T-cell (primary cell): Measurements from ENCODE around the gene DLG2. TPM values are rescaled to one million over a fixed set of nuclear protein-coding genes. Genes with fewer than 3 reads are reported as not detected.
A peak's percentile ranks its signal among the peaks of the same experiment; 100 is the strongest.

Experiments used
- ATAC-seq, 4 experiments: fragments of 200-7000 bp in 3 of 4; fragments of 150-1000 bp in 1 of 4; cut with Tn5 transposase; replicated peaks in 1 of 4; 1 replicate in 3 of 4; 2 replicates in 1 of 4; pipeline ENCODE4 v1.10.0; 2021; ENCODE audit warnings: moderate library complexity in 3 of 4, mild to moderate bottlenecking in 2 of 4, moderate number of reproducible peaks in 1 of 4
- CTCF ChIA-PET, 2 donors: fragments of 300-600 bp; sonication (Branson Sonifier 250); formaldehyde crosslinking; loops; one replicate each; lab custom pipeline; 2022; ENCODE audit warnings: antibody characterized with exemption in 2 of 2; lab: Charles Lee
- POLR2A ChIA-PET, 2 donors: fragments of 300-600 bp; sonication (Branson Sonifier 250); formaldehyde crosslinking; loops; one replicate each; lab custom pipeline; 2022; ENCODE audit warnings: antibody characterized with exemption in 2 of 2; lab: Charles Lee
- DNase-seq, 35 experiments: peaks; one replicate each; pipeline versions ENCODE4 v3.0.0 to v3.0.0-alpha.2; 2013 to 2023
- H3K27ac ChIP-seq: one replicate; pipeline ENCODE4 v1.5.1; 2013; ENCODE audit warnings: low read length
- H3K27me3 ChIP-seq, 2 experiments: replicated peaks in 1 of 2; 1 replicate in 1 of 2; 2 replicates in 1 of 2; pipeline versions ENCODE4 v1.6.1 to v1.7.0; 2013; ENCODE audit warnings: low read length in 1 of 2, mixed read lengths in 1 of 2; ENCODE audit not compliant: control insufficient read depth in 2 of 2, insufficient read depth in 2 of 2; ENCODE audit errors: extremely low read depth in 1 of 2
- H3K36me3 ChIP-seq, 2 donors: 1 replicate in 1 of 2; 2 replicates in 1 of 2; pipeline versions ENCODE4 v1.6.1 to v1.7.0; 2013; ENCODE audit warnings: low read length in 1 of 2; ENCODE audit not compliant: control insufficient read depth in 2 of 2, insufficient read depth in 1 of 2; ENCODE audit errors: extremely low read depth in 1 of 2
- H3K4me1 ChIP-seq, 2 experiments: 1 replicate in 1 of 2; 2 replicates in 1 of 2; pipeline versions ENCODE4 v1.6.1 to v1.7.0; 2013; ENCODE audit warnings: low read length in 2 of 2, mixed read lengths in 1 of 2; ENCODE audit not compliant: insufficient read depth in 2 of 2, control insufficient read depth in 1 of 2; ENCODE audit errors: extremely low read depth in 1 of 2
- H3K4me3 ChIP-seq, 2 donors: 1 replicate in 1 of 2; 2 replicates in 1 of 2; pipeline versions ENCODE4 v1.5.1 to v1.7.0; 2013; ENCODE audit warnings: mild to moderate bottlenecking in 2 of 2, low read length in 1 of 2, moderate library complexity in 1 of 2; ENCODE audit not compliant: control insufficient read depth in 1 of 2; ENCODE audit errors: extremely low read depth in 1 of 2
- H3K9me3 ChIP-seq: 2 replicates; pipeline ENCODE4 v1.7.0; 2013
- H3K27ac Mint-ChIP-seq, 2 donors: one replicate each; pipeline ENCODE4 v1.8.0; 2020 to 2021; ENCODE audit warnings: mild to moderate bottlenecking in 2 of 2, mixed read lengths in 2 of 2
- H3K27me3 Mint-ChIP-seq, 2 donors: one replicate each; pipeline ENCODE4 v1.8.0; 2021 to 2022; ENCODE audit warnings: mixed read lengths in 2 of 2
- H3K36me3 Mint-ChIP-seq: one replicate; pipeline ENCODE4 v1.8.0; 2021; ENCODE audit warnings: mixed read lengths
- H3K4me1 Mint-ChIP-seq, 3 donors: one replicate each; pipeline ENCODE4 v1.8.0; 2020 to 2022; ENCODE audit warnings: mixed read lengths in 3 of 3, mild to moderate bottlenecking in 1 of 3
- H3K4me3 Mint-ChIP-seq, 3 donors: one replicate each; pipeline ENCODE4 v1.8.0; 2020 to 2022; ENCODE audit warnings: mild to moderate bottlenecking in 3 of 3, mixed read lengths in 3 of 3, moderate library complexity in 3 of 3
- H3K9me3 Mint-ChIP-seq, 3 donors: one replicate each; pipeline ENCODE4 v1.8.0; 2020 to 2022; ENCODE audit warnings: mixed read lengths in 3 of 3
- WGBS: methylation state at CpG from one replicate; pipeline ENCODE4 v1.1.5; 2013; ENCODE audit warnings: missing lambda C conversion rate; ENCODE audit not compliant: insufficient coverage; 5-methylcytosine and 5-hydroxymethylcytosine counted together
- total RNA-seq, 35 experiments: library from RNA in 6 of 35; stranded (reverse) in 6 of 35; fragments of 120-200 nt in 1 of 35; gene quantifications; one replicate each; pipeline versions ENCODE4 v1.2.1 to v1.2.4 and lab custom pipeline; 2013 to 2026

DLG2 gene
- total RNA-seq, 5 donors from 2014 or later (not counting 1 experiment from before 2014, with no cell fraction given), result 2.3 to 4.1 (median 2.9) TPM

DNA sequence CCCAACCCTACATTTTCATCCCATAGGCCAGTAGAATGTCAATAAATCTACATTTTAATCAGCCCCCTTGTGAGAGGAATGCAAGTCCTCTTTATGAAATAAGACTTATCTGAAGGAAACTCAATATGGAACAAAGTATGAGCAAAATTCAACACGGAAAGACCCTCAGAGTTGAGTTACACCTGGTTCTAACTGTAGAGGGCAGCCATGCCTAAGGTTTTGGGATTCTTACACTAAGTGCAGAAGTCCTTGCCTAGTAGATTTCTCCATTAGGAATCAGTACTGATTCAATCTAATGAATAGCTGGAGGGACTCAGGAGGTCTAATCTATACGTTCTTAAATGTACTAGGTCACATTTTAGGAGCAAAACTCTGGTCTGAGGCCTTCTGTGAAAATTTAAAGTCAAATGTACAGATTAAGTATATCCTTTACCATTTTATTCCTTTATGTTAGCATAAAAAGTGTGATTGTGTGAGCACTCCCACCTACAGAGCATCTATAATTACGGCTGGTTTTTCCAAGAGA is 904.5 kb downstream of the DLG2 start:
- Histone ChIP-seq H3K9me3 (no peaks in the 10 kb centered on the region), H3K36me3 (no peaks in the 10 kb centered on the region), H3K27ac (no peak overlapping the region), H3K27me3 (peaks cover 0 to 5% of the 10 kb centered on the region in 2 experiments), H3K4me3 (no peak overlapping the region), H3K4me1 (peaks cover 0 to 2% of the 10 kb centered on the region in 2 experiments)
- Mint-ChIP-seq H3K9me3 (peaks cover 0 to 19% (median 5%) of the 10 kb centered on the region in 3 donors), H3K27me3 (peaks cover 3 to 10% of the 10 kb centered on the region in 2 donors), H3K27ac (no peak overlapping the region), H3K4me3 (no peak overlapping the region), H3K36me3 (no peaks in the 10 kb centered on the region), H3K4me1 (peaks cover 5 to 15% (median 6%) of the 10 kb centered on the region in 3 donors)
- CTCF ChIA-PET, result no interaction called here
- POLR2A ChIA-PET, result no interaction called here
- WGBS, result 80% methylated on average over 1 of the region's 3 CpGs
- no peak for DNase-seq
- ATAC-seq, result no peak

DNA sequence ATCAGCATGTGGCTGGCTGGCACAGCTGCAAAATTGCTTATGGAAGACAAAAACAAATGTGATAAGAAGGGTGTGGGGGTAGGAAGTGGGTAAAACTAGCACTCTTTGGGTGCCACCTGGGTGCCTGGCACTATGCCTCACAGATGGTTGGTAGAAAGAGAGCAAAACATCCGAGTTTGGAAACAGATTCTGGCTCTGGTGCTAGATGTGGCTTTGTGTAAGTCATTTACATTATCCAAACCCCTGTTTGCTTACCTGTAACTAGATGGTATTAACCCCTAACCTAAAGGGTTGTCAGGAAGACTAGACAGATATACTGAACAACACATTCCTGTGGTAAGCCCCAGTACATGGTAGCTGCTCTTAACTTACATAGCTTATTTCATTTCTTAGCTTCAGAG is 905.6 kb downstream of the DLG2 start:
- Histone ChIP-seq H3K27me3 (peaks cover 0 to 5% of the 10 kb centered on the region in 2 experiments), H3K9me3 (no peaks in the 10 kb centered on the region), H3K4me1 (peaks cover 0 to 2% of the 10 kb centered on the region in 2 experiments), H3K36me3 (no peaks in the 10 kb centered on the region), H3K4me3 (peak overlapping the region in 1 of 2 donors; percentile 59), H3K27ac (no peak overlapping the region)
- Mint-ChIP-seq H3K27ac (peak overlapping the region in 1 of 2 donors; percentile 45), H3K9me3 (peaks cover 0 to 17% (median 5%) of the 10 kb centered on the region in 3 donors), H3K36me3 (no peaks in the 10 kb centered on the region), H3K4me3 (peak overlapping the region; percentile 51 to 74 (median 52)), H3K27me3 (peaks cover 3 to 10% of the 10 kb centered on the region in 2 donors), H3K4me1 (peaks cover 5 to 15% (median 6%) of the 10 kb centered on the region in 3 donors)
- WGBS, result no CpG with 5 or more reads among the region's 1 CpG
- DNase-seq (peak in 12 of 35 experiments; percentile 4 to 55 (median 22)), ATAC-seq (peak; percentile 50 to 84 (median 60))
- ChIA-PET POLR2A (no interaction called here), CTCF (no interaction called here)

GRCh38 chr11:84720706-84721402 is 906.3 kb downstream of the DLG2 start:
- ATAC-seq (peak in 3 of 4 experiments; percentile 36 to 54 (median 48)), DNase-seq (peak in 2 of 35 experiments; percentile 0 to 1)

DNA sequence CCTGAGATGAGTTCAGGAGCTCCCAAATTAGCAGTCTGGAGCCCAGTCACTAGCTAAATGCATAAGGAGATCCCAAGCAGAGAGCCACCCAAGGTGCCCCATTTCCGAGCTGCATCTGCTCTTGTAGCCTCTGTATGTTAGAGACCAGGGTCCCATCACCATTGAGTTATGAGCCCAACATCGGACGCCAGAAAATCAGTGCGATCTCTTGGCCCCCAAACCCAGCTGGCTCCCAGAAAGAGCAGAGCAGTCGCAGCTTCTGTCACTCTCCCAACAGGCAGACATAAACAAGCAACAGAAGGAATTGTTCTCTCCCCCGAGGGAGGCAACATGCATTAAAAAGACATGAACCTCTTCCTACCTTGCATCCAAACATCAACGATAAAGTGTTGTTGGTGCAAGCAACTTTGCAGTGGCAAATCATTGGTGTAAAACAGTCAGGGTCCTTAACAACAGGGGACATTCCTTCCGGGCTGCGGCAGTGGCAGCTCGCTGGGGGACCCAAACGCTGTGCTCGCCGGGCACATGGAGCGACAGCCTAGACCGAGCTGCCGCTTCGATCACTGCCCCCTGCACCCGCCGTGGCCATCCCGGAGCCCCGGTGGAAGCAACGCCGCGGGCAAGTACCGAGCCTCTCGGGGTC is 907.1 kb downstream of the DLG2 start:
- Mint-ChIP-seq H3K36me3 (no peaks in the 10 kb centered on the region), H3K27ac (no peak overlapping the region), H3K27me3 (peaks cover 3 to 10% of the 10 kb centered on the region in 2 donors), H3K4me3 (peak overlapping the region; percentile 53 to 74 (median 61)), H3K4me1 (peaks cover 5 to 15% (median 6%) of the 10 kb centered on the region in 3 donors), H3K9me3 (peaks cover 0 to 23% (median 5%) of the 10 kb centered on the region in 3 donors)
- DNase-seq, result peak in 1 of 35 experiments; percentile 0
- no peaks in the 10 kb centered on the region for H3K36me3 ChIP-seq
- peak overlapping the region; percentile 10 to 59 for H3K4me3 ChIP-seq
- ATAC-seq, result peak in 1 of 4 experiments; percentile 18
- WGBS, result 11% methylated on average over 11 of the region's 26 CpGs
- H3K4me1 ChIP-seq, result peaks cover 0 to 2% of the 10 kb centered on the region in 2 experiments
- CTCF ChIA-PET, result no interaction called here
- peaks cover 0 to 5% of the 10 kb centered on the region in 2 experiments for H3K27me3 ChIP-seq
- H3K9me3 ChIP-seq, result no peaks in the 10 kb centered on the region
- POLR2A ChIA-PET, result no interaction called here
- H3K27ac ChIP-seq, result no peak overlapping the region

More at GRCh38 chr11:84720706-84721402, 906.3 kb downstream of the DLG2 start:
- no peaks in the 10 kb centered on the region for H3K9me3 ChIP-seq
- H3K4me1 ChIP-seq, result peaks cover 0 to 2% of the 10 kb centered on the region in 2 experiments
- H3K4me3 ChIP-seq, result peak overlapping the region; percentile 10 to 59
- ChIA-PET POLR2A (no interaction called here), CTCF (no interaction called here)
- peaks cover 0 to 19% (median 5%) of the 10 kb centered on the region in 3 donors for H3K9me3 Mint-ChIP-seq
- H3K36me3 ChIP-seq, result no peaks in the 10 kb centered on the region
- peaks cover 0 to 5% of the 10 kb centered on the region in 2 experiments for H3K27me3 ChIP-seq
- H3K27ac ChIP-seq, result no peak overlapping the region
- H3K27ac Mint-ChIP-seq, result peak overlapping the region; percentile 48 to 49
- H3K4me1 Mint-ChIP-seq, result peaks cover 5 to 15% (median 6%) of the 10 kb centered on the region in 3 donors
- H3K36me3 Mint-ChIP-seq, result no peaks in the 10 kb centered on the region
- H3K4me3 Mint-ChIP-seq, result peak overlapping the region; percentile 51 to 74 (median 52)
- H3K27me3 Mint-ChIP-seq, result peaks cover 3 to 10% of the 10 kb centered on the region in 2 donors
- 0% methylated on average over 25 of the region's 29 CpGs for WGBS

DNA sequence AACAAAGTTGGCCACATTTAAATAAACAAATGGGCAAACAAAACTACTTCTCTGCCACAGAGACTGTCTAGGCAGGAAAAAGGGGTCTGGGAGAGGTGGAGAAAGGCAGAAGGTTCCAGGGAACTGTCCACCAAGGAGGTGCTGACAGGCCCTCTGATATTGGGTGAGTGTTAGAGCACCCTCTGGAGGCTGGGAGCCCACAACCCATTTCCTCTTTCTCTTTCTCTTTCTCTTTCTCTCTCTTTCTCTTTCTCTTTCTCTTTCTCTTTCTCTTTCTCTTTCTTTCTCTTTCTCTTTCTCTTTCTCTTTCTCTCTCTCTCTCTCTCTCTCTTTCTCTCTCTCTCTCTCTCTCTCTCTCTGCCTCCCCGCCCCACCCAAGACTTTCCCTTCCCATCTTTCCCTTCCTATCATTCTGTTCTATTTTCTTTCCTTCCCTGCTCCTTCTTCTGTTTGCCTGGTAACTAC is 912.8 kb downstream of the DLG2 start:
- H3K36me3 Mint-ChIP-seq, result no peaks in the 10 kb centered on the region
- Histone ChIP-seq H3K36me3 (no peaks in the 10 kb centered on the region), H3K4me1 (no peaks in the 10 kb centered on the region), H3K27me3 (no peaks in the 10 kb centered on the region), H3K9me3 (no peaks in the 10 kb centered on the region), H3K4me3 (no peak overlapping the region), H3K27ac (no peak overlapping the region)
- ChIA-PET CTCF (interaction anchor here in 1 of 2 donors (0.6 kb wide), 1 partner anchor 146 kb away, joined by 5 read pairs; no protein-coding TSS in a partner anchor), POLR2A (no interaction called here)
- no peak overlapping the region for H3K27ac Mint-ChIP-seq
- no CpG with 5 or more reads among the region's 1 CpG for WGBS
- peaks cover 0 to 2% of the 10 kb centered on the region in 2 donors for H3K27me3 Mint-ChIP-seq
- ATAC-seq, result peak in 1 of 4 experiments; percentile 61
- H3K9me3 Mint-ChIP-seq, result peaks cover 3 to 31% (median 7%) of the 10 kb centered on the region in 3 donors
- DNase-seq, result peak in 8 of 35 experiments; percentile 6 to 32 (median 17)
- H3K4me1 Mint-ChIP-seq, result peaks cover 0 to 8% (median 0%) of the 10 kb centered on the region in 3 donors
- peak overlapping the region in 1 of 3 donors; percentile 36 for H3K4me3 Mint-ChIP-seq

- Mint-ChIP-seq H3K4me1 (no peaks in the 10 kb centered on the region), H3K4me3 (no peak overlapping the region), H3K36me3 (no peaks in the 10 kb centered on the region), H3K27ac (no peak overlapping the region), H3K27me3 (no peaks in the 10 kb centered on the region), H3K9me3 (peaks cover 9 to 36% (median 12%) of the 10 kb centered on the region in 3 donors)
- H3K36me3 ChIP-seq, result no peaks in the 10 kb centered on the region
- POLR2A ChIA-PET, result no interaction called here
- no peak overlapping the region for H3K27ac ChIP-seq
- no CpG with 5 or more reads among the region's 4 CpGs for WGBS
- ATAC-seq (no peak), DNase-seq (no peak)
- H3K27me3 ChIP-seq, result no peaks in the 10 kb centered on the region
- H3K9me3 ChIP-seq, result no peaks in the 10 kb centered on the region
- no peaks in the 10 kb centered on the region for H3K4me1 ChIP-seq
- no peak overlapping the region for H3K4me3 ChIP-seq
- CTCF ChIA-PET, result no interaction called here
These were observed 935.3 kb downstream of the DLG2 start for GRCh38 chr11:84691830-84692229.
